ENCODE data around the gene RAMP1.

Gene RAMP1

DNA sequence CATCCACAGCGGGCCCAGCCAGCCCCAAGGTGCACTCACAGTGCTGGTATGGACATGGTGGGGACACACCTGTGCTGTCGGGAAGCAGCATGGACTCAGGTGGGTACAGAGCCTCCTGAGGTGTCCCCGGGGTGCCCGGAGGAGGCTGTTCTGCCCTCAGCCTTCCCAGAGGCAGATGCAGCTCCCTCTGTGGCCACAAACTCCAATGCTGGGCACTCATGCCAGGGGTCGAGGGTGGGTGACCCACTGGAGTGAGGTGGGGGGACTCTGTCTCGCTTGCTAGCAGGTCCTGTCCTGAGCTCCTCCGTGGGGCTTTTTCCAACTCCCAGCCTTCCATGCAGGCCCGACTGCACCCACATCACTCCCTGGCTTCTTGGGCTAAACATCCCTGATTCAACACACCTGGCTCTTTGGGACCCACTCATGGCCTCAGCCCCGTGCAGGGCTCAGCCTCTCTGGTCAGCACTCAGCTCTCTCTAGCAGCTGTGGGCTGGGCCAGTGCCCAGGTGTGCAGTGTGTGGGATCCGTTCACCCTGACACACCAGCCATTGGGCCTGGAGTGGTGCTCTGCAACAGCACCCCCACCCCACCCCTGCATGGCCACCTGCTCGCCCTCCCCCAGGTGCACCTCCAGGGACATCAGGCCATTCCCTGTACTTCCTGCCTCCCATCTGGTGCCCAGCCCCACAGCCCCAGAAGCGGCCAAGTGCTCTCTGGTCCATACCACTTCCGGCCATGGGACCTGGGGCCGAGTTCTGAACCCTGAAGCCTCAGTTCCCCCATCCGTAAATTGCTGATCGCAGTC is 16.0 kb downstream of the RAMP1 start:
- no peak overlapping the region for H3K4me2 ChIP-seq
- no peaks in the 10 kb centered on the region for H4K20me1 ChIP-seq
- no peaks in the 10 kb centered on the region for H3K27me3 ChIP-seq
- H3K4me1 ChIP-seq = peaks cover 32% of the 10 kb centered on the region
- no peaks in the 10 kb centered on the region for H3K36me3 ChIP-seq
- no peak overlapping the region for H3K4me3 ChIP-seq
- no peak overlapping the region for H3K9ac ChIP-seq
- no peak overlapping the region for H3K27ac ChIP-seq
- no peak for TF ChIP-seq Cebpa-rat (IDR thresholded peaks at IDR 0.05)
- H3K9me3 ChIP-seq = no peaks in the 10 kb centered on the region

DNA sequence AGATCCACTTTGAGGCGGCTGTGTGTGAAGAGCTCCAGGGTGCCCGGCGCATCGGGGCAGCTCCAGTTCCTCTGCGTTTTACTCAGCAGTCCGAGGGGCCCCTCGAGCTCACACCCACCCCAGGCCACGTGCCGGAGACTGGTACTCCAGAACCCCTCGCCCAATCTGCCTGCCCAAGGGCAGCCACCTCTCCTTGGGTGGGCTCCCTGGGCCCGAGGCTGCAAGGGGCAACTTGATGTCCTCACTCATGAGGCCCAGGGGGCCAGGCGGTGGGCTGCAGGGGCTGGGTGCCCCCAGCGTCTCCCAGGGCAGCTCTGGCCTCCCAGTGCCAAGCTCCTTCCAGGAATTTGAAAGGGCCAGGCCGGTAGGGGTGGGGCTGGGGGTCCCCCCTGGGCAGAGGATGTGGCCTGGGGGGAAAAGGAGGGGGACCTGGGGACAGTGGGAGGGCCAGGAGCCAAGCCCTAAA is 16.7 kb downstream of the RAMP1 start:
- no peak for TF ChIP-seq Cebpa-rat (IDR thresholded peaks at IDR 0.05)
- no peak overlapping the region for H3K27ac ChIP-seq
- H4K20me1 ChIP-seq = no peaks in the 10 kb centered on the region
- H3K4me1 ChIP-seq = peaks cover 28% of the 10 kb centered on the region
- no peak overlapping the region for H3K4me2 ChIP-seq
- no peak overlapping the region for H3K4me3 ChIP-seq
- H3K9me3 ChIP-seq = no peaks in the 10 kb centered on the region
- no peaks in the 10 kb centered on the region for H3K27me3 ChIP-seq
- H3K36me3 ChIP-seq = no peaks in the 10 kb centered on the region
- H3K9ac ChIP-seq = no peak overlapping the region

DNA sequence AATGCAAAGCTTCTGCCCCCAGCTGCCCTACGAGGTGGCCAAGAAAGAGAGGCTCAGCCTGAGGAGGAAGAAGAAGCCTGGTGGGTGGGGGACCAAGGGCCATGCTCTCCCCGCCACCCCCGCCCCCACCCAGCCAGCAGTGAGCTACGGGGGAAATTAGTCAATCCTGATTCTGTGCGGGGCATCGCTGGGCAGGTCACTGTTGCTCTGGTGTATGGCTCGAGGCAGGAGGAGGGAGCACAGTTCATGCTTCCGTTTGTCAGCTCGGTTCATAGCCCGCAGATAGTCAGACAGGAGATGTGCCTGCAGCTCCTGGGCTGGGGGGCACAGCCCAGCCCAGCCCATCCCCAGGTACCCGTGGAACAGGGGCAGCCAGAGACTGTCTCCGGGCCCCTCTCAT is 17.1 kb downstream of the RAMP1 start:
- peaks cover 24% of the 10 kb centered on the region for H3K4me1 ChIP-seq
- H3K27ac ChIP-seq = no peak overlapping the region
- no peaks in the 10 kb centered on the region for H3K36me3 ChIP-seq
- no peaks in the 10 kb centered on the region for H3K27me3 ChIP-seq
- no peak overlapping the region for H3K4me3 ChIP-seq
- no peaks in the 10 kb centered on the region for H3K9me3 ChIP-seq
- TF ChIP-seq Cebpa-rat (IDR thresholded peaks at IDR 0.05) = no peak
- H3K9ac ChIP-seq = no peak overlapping the region
- H4K20me1 ChIP-seq = no peaks in the 10 kb centered on the region
- no peak overlapping the region for H3K4me2 ChIP-seq

DNA sequence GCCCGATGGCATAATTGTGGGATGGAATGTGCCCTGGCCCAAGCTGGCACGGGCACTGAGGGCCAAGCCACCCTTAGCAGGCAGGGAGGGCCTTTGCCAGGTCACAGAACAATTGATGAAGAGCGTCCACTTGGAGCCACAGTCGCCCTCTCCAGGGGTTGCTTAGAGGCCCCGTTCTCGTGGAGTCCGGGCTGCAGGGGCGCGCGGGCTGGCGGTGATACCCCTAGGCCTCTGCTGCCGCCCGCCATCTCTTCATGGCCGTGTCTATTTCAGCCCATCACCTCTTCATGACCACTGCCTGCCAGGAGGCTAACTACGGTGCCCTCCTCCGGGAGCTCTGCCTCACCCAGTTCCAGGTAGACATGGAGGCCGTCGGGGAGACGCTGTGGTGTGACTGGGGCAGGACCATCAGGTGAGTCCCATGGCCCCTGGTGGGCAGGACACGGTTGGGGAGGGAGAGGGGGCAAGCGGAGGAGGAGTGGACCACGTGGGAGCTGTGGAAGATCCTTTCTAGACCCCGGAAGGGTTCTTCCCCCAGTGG is 17.6 kb downstream of the RAMP1 start:
- Histone ChIP-seq H3K4me1 (peaks cover 19% of the 10 kb centered on the region), H3K4me3 (no peak overlapping the region), H3K9ac (no peak overlapping the region), H3K36me3 (no peaks in the 10 kb centered on the region), H3K27me3 (no peaks in the 10 kb centered on the region), H3K27ac (no peak overlapping the region), H4K20me1 (no peaks in the 10 kb centered on the region), H3K9me3 (no peaks in the 10 kb centered on the region), H3K4me2 (no peak overlapping the region)
- no peak for TF ChIP-seq Cebpa-rat (IDR thresholded peaks at IDR 0.05)

DNA sequence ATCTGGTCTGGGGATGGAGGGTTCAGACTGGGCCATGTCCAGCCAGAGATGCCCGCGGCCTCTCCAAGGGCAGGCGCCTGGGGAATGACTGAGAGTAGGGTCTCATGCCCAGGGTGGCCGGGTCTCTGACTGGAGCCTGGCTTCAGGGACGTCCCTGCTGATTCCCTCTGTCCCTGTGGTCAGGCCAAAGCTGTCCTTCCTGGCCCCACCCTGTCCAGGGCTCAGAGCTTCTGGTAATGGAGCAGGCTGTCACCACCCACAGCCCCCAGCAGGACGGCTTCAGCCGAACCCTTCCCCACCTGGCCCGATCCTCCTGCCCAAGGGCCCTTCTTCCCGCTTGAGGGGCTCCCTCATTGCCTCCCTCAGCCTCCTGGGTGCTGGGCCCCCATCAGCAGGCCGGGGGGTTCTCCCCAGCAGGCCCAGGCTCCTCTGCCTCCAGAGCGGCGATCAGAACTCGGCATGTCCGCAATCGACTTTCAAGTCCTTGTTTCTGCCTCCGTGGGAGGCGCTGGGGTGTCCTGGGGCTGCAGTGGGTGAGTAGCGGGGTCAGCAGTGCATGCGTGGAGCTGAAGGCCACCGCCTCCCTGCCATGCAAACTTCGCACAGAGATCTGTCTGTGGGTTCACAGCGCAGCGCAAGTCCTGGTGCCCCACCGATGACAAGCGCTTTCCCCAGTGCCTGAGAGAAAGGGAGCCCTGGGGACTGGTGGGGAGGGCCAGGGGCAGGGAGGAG is 18.3 kb downstream of the RAMP1 start:
- no peak overlapping the region for H3K4me2 ChIP-seq
- TF ChIP-seq Cebpa-rat (IDR thresholded peaks at IDR 0.05) = no peak
- H3K4me1 ChIP-seq = peaks cover 14% of the 10 kb centered on the region
- no peaks in the 10 kb centered on the region for H3K9me3 ChIP-seq
- no peaks in the 10 kb centered on the region for H3K36me3 ChIP-seq
- H4K20me1 ChIP-seq = no peaks in the 10 kb centered on the region
- H3K9ac ChIP-seq = no peak overlapping the region
- H3K27ac ChIP-seq = no peak overlapping the region
- no peak overlapping the region for H3K4me3 ChIP-seq
- no peaks in the 10 kb centered on the region for H3K27me3 ChIP-seq

DNA sequence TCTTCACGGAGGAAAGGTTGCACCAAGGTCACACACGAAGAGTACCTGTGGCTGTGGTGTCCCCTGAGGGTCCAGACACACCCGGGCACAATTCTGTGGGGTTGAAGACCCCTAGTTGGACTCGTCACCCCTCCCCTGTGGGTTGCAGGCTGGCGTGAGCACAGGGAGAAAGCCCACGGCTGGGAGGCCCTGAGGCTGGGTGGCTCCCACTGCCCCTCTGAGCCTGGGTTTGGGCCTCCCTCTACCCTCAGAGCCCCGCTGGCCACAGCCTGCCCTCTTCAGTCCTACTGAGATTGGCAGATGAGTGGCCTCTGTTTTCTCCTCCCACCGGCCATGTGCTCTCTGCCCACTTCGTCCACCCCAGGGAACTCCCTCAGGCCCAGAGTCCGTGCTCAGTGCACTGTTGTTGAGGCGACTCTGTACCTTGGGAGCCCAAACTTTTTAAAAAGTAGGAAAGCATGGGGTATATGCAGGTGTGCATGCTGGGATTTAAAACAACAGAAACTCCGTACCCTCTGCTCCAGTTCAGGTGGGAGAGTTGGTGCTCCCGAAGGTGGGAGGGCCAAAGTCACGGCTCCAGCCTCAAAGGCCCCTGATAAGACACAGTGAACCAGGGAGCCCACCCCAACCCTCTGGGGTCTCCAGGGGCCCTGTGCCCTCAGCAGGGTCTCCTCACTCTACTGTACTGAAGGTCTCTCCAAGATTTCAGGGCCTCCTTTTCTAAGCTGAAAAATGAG is 19.1 kb downstream of the RAMP1 start:
- Histone ChIP-seq H3K27me3 (no peaks in the 10 kb centered on the region), H3K27ac (no peak overlapping the region), H3K9ac (no peak overlapping the region), H3K4me1 (peaks cover 9% of the 10 kb centered on the region), H3K4me2 (no peak overlapping the region), H4K20me1 (no peaks in the 10 kb centered on the region), H3K9me3 (no peaks in the 10 kb centered on the region), H3K36me3 (no peaks in the 10 kb centered on the region), H3K4me3 (no peak overlapping the region)
- TF ChIP-seq Cebpa-rat (IDR thresholded peaks at IDR 0.05) = no peak

DNA sequence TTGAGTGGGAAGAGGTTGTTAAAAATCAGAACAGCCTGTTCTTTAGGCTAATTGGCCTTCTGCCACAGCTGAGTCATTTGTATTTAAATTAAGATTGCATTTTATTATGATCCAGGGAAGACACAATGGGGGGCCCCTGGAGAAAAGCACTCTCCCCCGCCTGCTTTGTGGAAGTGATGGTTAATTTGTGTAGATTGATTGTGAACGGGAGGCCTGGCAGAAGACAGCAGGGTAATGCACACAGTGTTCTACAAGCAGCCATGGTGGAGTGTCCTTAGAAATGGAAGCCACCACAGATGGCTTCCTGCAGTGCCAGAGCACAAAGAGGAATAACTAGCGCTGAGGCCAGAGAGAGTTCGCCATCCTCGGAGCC is 19.6 kb downstream of the RAMP1 start:
- no peaks in the 10 kb centered on the region for H4K20me1 ChIP-seq
- H3K4me3 ChIP-seq = no peak overlapping the region
- no peaks in the 10 kb centered on the region for H3K36me3 ChIP-seq
- TF ChIP-seq Cebpa-rat (IDR thresholded peaks at IDR 0.05) = no peak
- no peaks in the 10 kb centered on the region for H3K27me3 ChIP-seq
- H3K9ac ChIP-seq = no peak overlapping the region
- H3K9me3 ChIP-seq = no peaks in the 10 kb centered on the region
- H3K27ac ChIP-seq = no peak overlapping the region
- no peak overlapping the region for H3K4me2 ChIP-seq
- H3K4me1 ChIP-seq = peaks cover 3% of the 10 kb centered on the region

DNA sequence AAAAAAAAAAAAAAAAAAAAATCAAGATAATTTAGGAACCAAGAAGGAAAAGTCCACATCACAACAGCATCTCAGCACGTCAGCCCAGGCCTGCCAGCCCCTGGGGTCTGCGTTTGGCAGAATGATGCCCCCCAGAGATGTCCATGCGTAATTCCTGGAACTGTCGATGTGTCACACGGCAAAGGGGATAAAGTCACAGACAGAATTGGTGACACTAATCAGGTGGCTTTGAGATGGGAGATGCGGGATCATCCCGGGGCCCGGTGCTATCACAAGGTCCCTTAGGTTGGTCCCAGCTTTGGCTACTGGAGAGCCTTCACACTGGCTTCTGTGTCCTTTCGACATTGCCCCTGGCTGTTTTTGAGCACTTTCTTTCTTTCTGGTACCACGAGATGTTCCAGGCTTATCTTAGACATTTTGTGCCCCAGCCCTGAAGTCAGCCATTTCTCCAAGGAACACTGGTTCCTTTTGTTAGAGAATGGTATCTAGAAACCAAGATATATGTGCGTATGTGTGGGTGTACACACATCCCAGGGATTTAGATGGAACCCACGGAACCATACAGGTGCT is 20.7 kb downstream of the RAMP1 start:
- H3K27me3 ChIP-seq = no peaks in the 10 kb centered on the region
- no peak for TF ChIP-seq Cebpa-rat (IDR thresholded peaks at IDR 0.05)
- H3K4me2 ChIP-seq = no peak overlapping the region
- no peak overlapping the region for H3K27ac ChIP-seq
- H4K20me1 ChIP-seq = no peaks in the 10 kb centered on the region
- H3K9ac ChIP-seq = no peak overlapping the region
- no peaks in the 10 kb centered on the region for H3K36me3 ChIP-seq
- H3K9me3 ChIP-seq = no peaks in the 10 kb centered on the region
- H3K4me3 ChIP-seq = no peak overlapping the region
- H3K4me1 ChIP-seq = no peaks in the 10 kb centered on the region
